ENCODE results near the gene CELF2.

- no peak for TF ChIP-seq EZH2 (IDR thresholded peaks at IDR 0.05; ENCODE audit: insufficient read depth, poor library complexity, severe bottlenecking)
- no peak for TF ChIP-seq EZH2phosphoT487 (IDR thresholded peaks at IDR 0.05; ENCODE audit: insufficient read depth, low read depth)
Observed at GRCh38 chr10:11083051-11083450, 65.4 kb downstream of the CELF2 start.

All from GM23248 (cell line).